Coronary artery (tissue), 2 donors: ENCODE results near the gene FNDC11.
A peak's percentile ranks its signal among the peaks of the same experiment; 100 is the strongest.
"Not testable (repeated sequence)": the region's sequence is repeated elsewhere in the genome, so short reads cannot be mapped to it uniquely, and the experiment has no call there.

Source experiments
- DNase-seq: peaks from one replicate; pipeline ENCODE4 v3.0.0-alpha.2; 2017; ENCODE audit warnings: low spot score
- H3K27ac ChIP-seq, 2 donors: fragments of 200-600 bp; sonication (generic); one replicate each; pipeline ENCODE4 v1.5.1; 2016 to 2019
- H3K4me3 ChIP-seq: fragments of 200-600 bp; sonication (generic); 2 replicates; pipeline ENCODE4 v1.5.1; 2016; ENCODE audit warnings: mild to moderate bottlenecking, moderate library complexity
- CTCF ChIP-seq: fragments of 200-600 bp; sonication (generic); IDR thresholded peaks from one replicate; pipeline ENCODE4 v1.5.1; 2019; ENCODE audit warnings: antibody characterized with exemption

The FNDC11 gene

GRCh38 chr20:63570281-63571086 lies 16.5 kb downstream of the FNDC11 start:
- Histone ChIP-seq H3K27ac (no peak overlapping the region), H3K4me3 (no peak overlapping the region)
- TF ChIP-seq CTCF, result no peak
- no peak for DNase-seq

- not testable (repeated sequence) for H3K27ac ChIP-seq, DNase-seq, H3K4me3 ChIP-seq
Observed at GRCh38 chr20:63571087-63571478, 17.1 kb downstream of the FNDC11 start.

GRCh38 chr20:63572071-63572787 lies 18.3 kb downstream of the FNDC11 start:
- TF ChIP-seq CTCF, result no peak
- DNase-seq, result no peak
- no peak overlapping the region for H3K27ac ChIP-seq
- no peak overlapping the region for H3K4me3 ChIP-seq

GRCh38 chr20:63572788-63573646 lies 19.1 kb downstream of the FNDC11 start:
- H3K27ac ChIP-seq, result peak overlapping the region; percentile 60 to 86

GRCh38 chr20:63573647-63574131 lies 19.7 kb downstream of the FNDC11 start:
- Histone ChIP-seq H3K27ac (peak overlapping the region; percentile 60 to 86), H3K4me3 (peak overlapping the region; percentile 91)
- DNase-seq, result no peak
- TF ChIP-seq CTCF, result no peak

More at GRCh38 chr20:63572788-63573646, 19.1 kb downstream of the FNDC11 start:
- H3K4me3 ChIP-seq, result peak overlapping the region; percentile 91
- TF ChIP-seq CTCF, result no peak
- no peak for DNase-seq

GRCh38 chr20:63574156-63574828 lies 20.3 kb downstream of the FNDC11 start, which contains the start of gene HELZ2:
TSS of gene HELZ2 (minus strand) at chr20:63574239. CDS start at chr20:63572385, 1,854 bp downstream.
- H3K4me3 ChIP-seq, result peak within 1 kb of the TSS; percentile 91
- peak; percentile 88 for DNase-seq
- no peak for TF ChIP-seq CTCF
- H3K27ac ChIP-seq, result peak within 1 kb of the TSS; percentile 60 to 86
